22Rv1 (cell line): ENCODE results near the gene HTR2A.

Experiments used
- H3K27ac ChIP-seq: fragments of 450-650 bp; 2 replicates; pipeline ENCODE4 v1.5.1; 2017
- ZFX ChIP-seq: fragments of 450-650 bp; IDR thresholded peaks from 2 replicates; pipeline ENCODE4 v1.6.1; 2017; ENCODE audit warnings: antibody characterized with exemption, borderline replicate concordance
- TF ChIP-seq, protein P1 (sequence below): fragments of 450-650 bp; IDR thresholded peaks from 2 replicates; pipeline ENCODE4 v1.5.1; 2017; ENCODE audit warnings: mild to moderate bottlenecking

The HTR2A gene

DNA sequence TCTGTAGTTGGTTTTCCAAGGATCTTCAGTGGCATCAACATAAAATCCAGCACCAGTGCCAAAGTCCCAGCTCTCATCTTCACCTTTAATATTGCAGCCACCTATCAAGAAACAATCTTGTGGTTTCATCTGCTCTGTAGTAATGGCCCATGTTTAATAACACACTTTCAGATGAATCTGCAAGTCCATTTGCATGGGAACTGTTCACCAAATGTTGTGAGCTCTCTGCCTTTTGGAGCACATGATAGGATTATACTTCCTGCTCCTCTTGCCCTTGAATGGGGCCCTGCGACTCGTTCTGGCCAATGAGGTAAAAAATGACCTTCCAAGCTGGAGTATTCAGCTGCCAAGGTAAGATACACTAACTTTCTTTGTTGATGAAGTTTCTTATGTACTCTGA, 114.2 kb downstream of the HTR2A start:
- H3K27ac ChIP-seq, result no peak overlapping the region
- TF ChIP-seq ZFX, result no peak
- TF ChIP-seq, protein P1, sequence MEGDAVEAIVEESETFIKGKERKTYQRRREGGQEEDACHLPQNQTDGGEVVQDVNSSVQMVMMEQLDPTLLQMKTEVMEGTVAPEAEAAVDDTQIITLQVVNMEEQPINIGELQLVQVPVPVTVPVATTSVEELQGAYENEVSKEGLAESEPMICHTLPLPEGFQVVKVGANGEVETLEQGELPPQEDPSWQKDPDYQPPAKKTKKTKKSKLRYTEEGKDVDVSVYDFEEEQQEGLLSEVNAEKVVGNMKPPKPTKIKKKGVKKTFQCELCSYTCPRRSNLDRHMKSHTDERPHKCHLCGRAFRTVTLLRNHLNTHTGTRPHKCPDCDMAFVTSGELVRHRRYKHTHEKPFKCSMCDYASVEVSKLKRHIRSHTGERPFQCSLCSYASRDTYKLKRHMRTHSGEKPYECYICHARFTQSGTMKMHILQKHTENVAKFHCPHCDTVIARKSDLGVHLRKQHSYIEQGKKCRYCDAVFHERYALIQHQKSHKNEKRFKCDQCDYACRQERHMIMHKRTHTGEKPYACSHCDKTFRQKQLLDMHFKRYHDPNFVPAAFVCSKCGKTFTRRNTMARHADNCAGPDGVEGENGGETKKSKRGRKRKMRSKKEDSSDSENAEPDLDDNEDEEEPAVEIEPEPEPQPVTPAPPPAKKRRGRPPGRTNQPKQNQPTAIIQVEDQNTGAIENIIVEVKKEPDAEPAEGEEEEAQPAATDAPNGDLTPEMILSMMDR, result no peak

DNA sequence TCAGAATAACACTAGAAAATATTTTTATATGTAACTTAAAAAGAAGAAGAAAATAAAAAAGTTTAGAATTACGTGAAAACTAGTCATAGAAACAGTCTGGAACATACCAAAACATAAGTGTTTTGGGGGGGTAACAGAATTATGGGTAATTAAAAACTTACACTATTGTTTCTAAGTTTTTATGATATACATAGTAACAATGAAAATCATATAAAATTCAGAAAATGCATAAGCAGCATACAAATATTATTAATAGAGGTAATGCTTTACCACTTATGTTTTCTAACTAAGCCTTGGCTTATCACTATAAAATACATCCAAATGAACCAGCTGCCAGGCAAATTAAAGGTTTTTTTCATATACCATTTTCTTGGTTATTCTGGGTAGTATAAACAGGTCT, 114.8 kb downstream of the HTR2A start:
- TF ChIP-seq, protein P1, result no peak
- no peak for TF ChIP-seq ZFX
- no peak overlapping the region for H3K27ac ChIP-seq
